GM19397 (cell line): ENCODE results near the gene TOPBP1.
A peak's percentile ranks its signal among the peaks of the same experiment; 100 is the strongest.
"Not testable (repeated sequence)": the region's sequence is repeated elsewhere in the genome, so short reads cannot be mapped to it uniquely, and the experiment has no call there.

Experiments
- ATAC-seq: cut with Tn5 transposase; IDR thresholded peaks from one replicate; pipeline ENCODE4 v1.9.1; 2021; ENCODE audit warnings: mild to moderate bottlenecking, moderate library complexity; ENCODE audit not compliant: unreplicated experiment

Gene TOPBP1

GRCh38 chr3:133661454-133662277 is at the start of gene TOPBP1:
TSS of gene TOPBP1 (minus strand) at chr3:133661941. CDS start at chr3:133661127, 814 bp downstream.
- peak; percentile 89 for ATAC-seq

- ATAC-seq = no peak
Observed at GRCh38 chr3:133711013-133711412, 49.3 kb upstream of the TOPBP1 start.

GRCh38 chr3:133709139-133709750 is 47.5 kb upstream of the TOPBP1 start:
- no peak for ATAC-seq

- ATAC-seq = no peak
Observed at GRCh38 chr3:133706033-133706432, 44.3 kb upstream of the TOPBP1 start.

GRCh38 chr3:133703915-133704314 is 42.2 kb upstream of the TOPBP1 start:
- ATAC-seq = no peak

GRCh38 chr3:133701435-133702358 is 40.0 kb upstream of the TOPBP1 start:
- ATAC-seq = no peak

- ATAC-seq = no peak
Observed at GRCh38 chr3:133700351-133700750, 38.6 kb upstream of the TOPBP1 start.

GRCh38 chr3:133699903-133700302 is 38.2 kb upstream of the TOPBP1 start:
- ATAC-seq = no peak

GRCh38 chr3:133699467-133699866 is 37.7 kb upstream of the TOPBP1 start:
- ATAC-seq = no peak

GRCh38 chr3:133697960-133698359 is 36.2 kb upstream of the TOPBP1 start:
- ATAC-seq = no peak

GRCh38 chr3:133695560-133696171 is 33.9 kb upstream of the TOPBP1 start:
- ATAC-seq = no peak

GRCh38 chr3:133694288-133695268 is 32.8 kb upstream of the TOPBP1 start:
- ATAC-seq = no peak

- ATAC-seq = no peak
Observed at GRCh38 chr3:133693821-133694220, 32.1 kb upstream of the TOPBP1 start.

GRCh38 chr3:133692759-133693158 is 31.0 kb upstream of the TOPBP1 start:
- no peak for ATAC-seq

GRCh38 chr3:133691273-133692107 is 29.7 kb upstream of the TOPBP1 start:
- no peak for ATAC-seq

GRCh38 chr3:133677993-133678392 is 16.3 kb upstream of the TOPBP1 start:
- ATAC-seq = not testable (repeated sequence)

GRCh38 chr3:133676336-133677118 is 14.8 kb upstream of the TOPBP1 start:
- ATAC-seq = no peak
